ENCODE data around the gene C15orf39.

- TF ChIP-seq CTCF (IDR thresholded peaks at IDR 0.05) (no peak), POLR2A (IDR thresholded peaks at IDR 0.05) (no peak)
These were observed 48.6 kb upstream of the C15orf39 start for GRCh38 chr15:75153087-75153486.
